Neuronal stem cell (in vitro differentiated cells): ENCODE results near the gene DNAH1.

Experiments
- DNase-seq: peaks from one replicate; pipeline ENCODE4 v3.0.0-alpha.2; 2013; ENCODE audit warnings: low spot score
- H2AFZ ChIP-seq: one replicate; pipeline ENCODE4 v1.6.1; 2013; ENCODE audit warnings: mild to moderate bottlenecking, low read length, inconsistent platforms
- H2AK5ac ChIP-seq: 2 replicates; pipeline ENCODE4 v1.6.1; 2013; ENCODE audit warnings: low read depth, mild to moderate bottlenecking, inconsistent platforms, low read length, moderate library complexity, mixed read lengths
- H2BK120ac ChIP-seq: 2 replicates; pipeline ENCODE4 v1.6.1; 2013; ENCODE audit warnings: low read depth, mild to moderate bottlenecking, inconsistent platforms, low read length, moderate library complexity, mixed read lengths
- H2BK12ac ChIP-seq: one replicate; pipeline ENCODE4 v1.6.1; 2013; ENCODE audit warnings: low read length, inconsistent platforms
- H2BK15ac ChIP-seq: 2 replicates; pipeline ENCODE4 v1.6.1; 2013; ENCODE audit warnings: mild to moderate bottlenecking, low read length, inconsistent platforms, mixed read lengths
- H2BK5ac ChIP-seq: one replicate; pipeline ENCODE4 v1.6.1; 2013; ENCODE audit warnings: inconsistent platforms, mild to moderate bottlenecking, low read length, moderate library complexity
- H3K14ac ChIP-seq: one replicate; pipeline ENCODE4 v1.6.1; 2013; ENCODE audit warnings: low read length, inconsistent platforms
- H3K18ac ChIP-seq: 2 replicates; pipeline ENCODE4 v1.6.1; 2013; ENCODE audit warnings: low read length, inconsistent platforms
- H3K23ac ChIP-seq: 2 replicates; pipeline ENCODE4 v1.6.1; 2013; ENCODE audit warnings: low read depth, mild to moderate bottlenecking, mixed read lengths, low read length, inconsistent platforms; ENCODE audit not compliant: poor library complexity
- H3K27ac ChIP-seq: replicated peaks from 3 replicates; pipeline ENCODE4 v1.5.1; 2013; ENCODE audit warnings: low read length, inconsistent platforms
- H3K27me3 ChIP-seq, 3 experiments: 2 replicates each; pipeline ENCODE4 v1.6.1; 2013; ENCODE audit warnings: low read length in 3 of 3, mild to moderate bottlenecking in 2 of 3, inconsistent platforms in 1 of 3, low read depth in 1 of 3, mixed read lengths in 1 of 3, moderate library complexity in 1 of 3; ENCODE audit not compliant: control insufficient read depth in 3 of 3, insufficient read depth in 3 of 3
- H3K36me3 ChIP-seq, 2 donors: replicated peaks in 1 of 2; 2 replicates each; pipeline ENCODE4 v1.6.1; 2013; ENCODE audit warnings: low read length in 2 of 2; ENCODE audit not compliant: control insufficient read depth in 2 of 2, insufficient read depth in 2 of 2
- H3K4ac ChIP-seq: 2 replicates; pipeline ENCODE4 v1.6.1; 2013; ENCODE audit warnings: inconsistent platforms, mild to moderate bottlenecking, low read length, moderate library complexity
- H3K4me1 ChIP-seq, 2 donors: 1 replicate in 1 of 2; 2 replicates in 1 of 2; pipeline ENCODE4 v1.6.1; 2013; ENCODE audit warnings: low read length in 2 of 2, low read depth in 1 of 2; ENCODE audit not compliant: control insufficient read depth in 2 of 2, insufficient read depth in 1 of 2
- H3K4me2 ChIP-seq: one replicate; pipeline ENCODE4 v1.6.1; 2013; ENCODE audit warnings: mild to moderate bottlenecking, low read length, inconsistent platforms; ENCODE audit not compliant: insufficient read depth, poor library complexity, severe bottlenecking
- H3K4me3 ChIP-seq, 2 donors: 2 replicates each; pipeline ENCODE4 v1.5.1; 2013; ENCODE audit warnings: low read length in 2 of 2, mild to moderate bottlenecking in 2 of 2, inconsistent platforms in 1 of 2, moderate library complexity in 1 of 2
- H3K79me1 ChIP-seq: one replicate; pipeline ENCODE4 v1.6.1; 2013; ENCODE audit warnings: low read depth, mild to moderate bottlenecking, inconsistent platforms, low read length, moderate library complexity
- H3K9ac ChIP-seq: one replicate; pipeline ENCODE4 v1.6.1; 2013; ENCODE audit warnings: mild to moderate bottlenecking, low read depth, low read length, inconsistent platforms; ENCODE audit not compliant: poor library complexity
- H3K9me3 ChIP-seq, 2 donors: replicated peaks in 1 of 2; 2 replicates each; pipeline versions ENCODE3 to v1.6.1; 2013; ENCODE audit warnings: low read length in 2 of 2, mild to moderate bottlenecking in 2 of 2, inconsistent platforms in 1 of 2, low read depth in 1 of 2, mixed read lengths in 1 of 2, moderate library complexity in 1 of 2; ENCODE audit not compliant: control insufficient read depth in 2 of 2, insufficient read depth in 1 of 2
- H4K8ac ChIP-seq: one replicate; pipeline ENCODE4 v1.6.1; 2013; ENCODE audit warnings: low read depth, mild to moderate bottlenecking, inconsistent platforms, low read length, moderate library complexity
- H4K91ac ChIP-seq: one replicate; pipeline ENCODE4 v1.6.1; 2013; ENCODE audit warnings: low read length, low read depth, mild to moderate bottlenecking, inconsistent platforms; ENCODE audit not compliant: poor library complexity
- WGBS, 2 donors: extraction: QIAGEN DNeasy Blood & Tissue Kit; methylation state at CpG; one replicate each; pipeline ENCODE4 v1.1.7; 2013; ENCODE audit warnings: missing lambda C conversion rate in 2 of 2, mixed read lengths in 1 of 2; ENCODE audit not compliant: insufficient read length in 2 of 2, insufficient replicate concordance in 1 of 2; ENCODE audit errors: extremely low coverage in 2 of 2; 5-methylcytosine and 5-hydroxymethylcytosine counted together

DNAH1 gene

DNA sequence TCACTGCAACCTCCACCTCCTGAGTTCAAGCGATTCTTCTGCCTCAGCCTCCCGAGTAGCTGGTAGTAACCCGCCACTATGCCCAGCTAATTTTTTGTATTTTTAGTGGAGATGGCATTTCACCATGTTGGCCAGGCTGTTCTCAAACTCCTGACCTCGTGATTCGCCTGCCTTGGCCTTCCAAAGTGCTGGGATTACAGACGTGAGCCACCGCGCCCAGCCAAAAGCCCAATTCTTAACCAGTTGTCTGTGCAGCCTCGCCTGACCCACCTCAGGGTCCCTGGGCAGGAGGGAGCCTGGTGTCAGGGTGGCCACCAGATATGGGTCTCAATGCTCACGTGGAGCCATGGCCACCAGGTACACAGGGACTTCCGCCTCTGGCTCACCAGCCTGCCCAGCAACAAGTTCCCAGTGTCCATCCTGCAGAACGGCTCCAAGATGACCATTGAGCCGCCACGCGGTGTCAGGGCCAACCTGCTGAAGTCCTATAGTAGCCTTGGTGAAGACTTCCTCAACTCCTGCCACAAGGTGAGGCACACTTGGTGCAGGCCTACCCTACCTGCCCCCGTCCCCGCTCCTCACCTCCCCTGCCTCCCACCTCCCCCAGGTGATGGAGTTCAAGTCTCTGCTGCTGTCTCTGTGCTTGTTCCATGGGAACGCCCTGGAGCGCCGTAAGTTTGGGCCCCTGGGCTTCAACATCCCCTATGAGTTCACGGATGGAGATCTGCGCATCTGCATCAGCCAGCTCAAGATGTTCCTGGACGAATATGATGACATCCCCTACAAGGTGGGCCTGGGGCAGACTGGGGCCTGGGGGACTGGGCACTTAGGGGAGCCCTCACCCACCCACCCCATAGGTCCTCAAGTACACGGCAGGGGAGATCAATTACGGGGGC is 80.1 kb downstream of the DNAH1 start:
- Histone ChIP-seq H3K9me3 (no peaks in the 10 kb centered on the region), H3K36me3 (peaks cover 8 to 13% of the 10 kb centered on the region in 2 donors), H3K18ac (peak overlapping the region; percentile 17), H3K27ac (no peak overlapping the region), H2BK120ac (no peak overlapping the region), H2BK5ac (no peak overlapping the region), H3K4ac (no peak overlapping the region), H4K91ac (no peak overlapping the region), H3K4me3 (no peak overlapping the region), H2BK15ac (no peak overlapping the region), H3K27me3 (no peaks in the 10 kb centered on the region), H3K79me1 (peaks cover 2% of the 10 kb centered on the region), H3K14ac (no peak overlapping the region), H2BK12ac (peak overlapping the region; percentile 41), H3K4me2 (no peak overlapping the region), H3K23ac (no peak overlapping the region), H3K4me1 (no peaks in the 10 kb centered on the region), H4K8ac (no peak overlapping the region), H3K9ac (no peak overlapping the region), H2AK5ac (peak overlapping the region; percentile 53), H2AFZ (no peak overlapping the region)
- no peak for DNase-seq
- WGBS, 2 donors = no CpG with 5 or more reads among the region's 25 CpGs

DNA sequence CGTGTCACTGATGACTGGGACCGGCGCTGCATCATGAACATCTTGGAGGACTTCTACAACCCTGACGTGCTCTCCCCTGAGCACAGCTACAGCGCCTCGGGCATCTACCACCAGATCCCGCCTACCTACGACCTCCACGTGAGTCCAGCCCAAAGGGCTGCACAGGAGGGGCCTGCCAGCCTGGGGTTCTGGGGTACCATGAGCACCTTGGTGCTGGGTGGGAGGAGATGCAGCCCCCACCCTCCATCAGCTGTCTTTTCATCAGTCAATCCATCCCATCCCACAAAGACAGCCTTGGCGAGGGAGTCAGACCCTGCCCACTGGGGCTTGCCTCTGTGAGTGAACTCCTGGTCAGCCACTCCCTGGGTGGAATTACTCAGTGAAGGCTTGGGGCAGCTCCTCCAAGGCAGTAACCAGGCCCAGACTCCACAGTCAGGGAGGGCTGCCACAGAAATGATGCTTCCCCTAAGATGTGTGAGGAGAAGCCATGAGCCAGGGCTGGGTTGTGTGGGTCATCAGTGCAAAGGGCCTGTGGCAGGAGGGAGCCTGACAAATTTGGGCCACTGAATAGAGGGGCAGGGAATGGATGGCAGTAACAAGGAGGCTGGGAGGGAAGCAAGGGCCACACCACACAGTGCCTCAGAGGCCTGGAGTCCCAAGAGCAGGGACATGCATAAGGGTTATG is 80.9 kb downstream of the DNAH1 start:
- Histone ChIP-seq H3K27ac (no peak overlapping the region), H3K9me3 (no peaks in the 10 kb centered on the region), H2BK12ac (no peak overlapping the region), H3K79me1 (peaks cover 2% of the 10 kb centered on the region), H2BK15ac (no peak overlapping the region), H3K14ac (no peak overlapping the region), H4K8ac (no peak overlapping the region), H3K4me3 (no peak overlapping the region), H2AFZ (no peak overlapping the region), H2AK5ac (peak overlapping the region; percentile 53), H2BK5ac (no peak overlapping the region), H3K9ac (peak overlapping the region; percentile 30), H3K27me3 (no peaks in the 10 kb centered on the region), H3K4me1 (no peaks in the 10 kb centered on the region), H3K18ac (no peak overlapping the region), H3K36me3 (peaks cover 16 to 21% of the 10 kb centered on the region in 2 donors), H3K23ac (no peak overlapping the region), H3K4me2 (no peak overlapping the region), H4K91ac (no peak overlapping the region), H3K4ac (no peak overlapping the region), H2BK120ac (no peak overlapping the region)
- DNase-seq = no peak
- WGBS, 2 donors = no CpG with 5 or more reads among the region's 10 CpGs

DNA sequence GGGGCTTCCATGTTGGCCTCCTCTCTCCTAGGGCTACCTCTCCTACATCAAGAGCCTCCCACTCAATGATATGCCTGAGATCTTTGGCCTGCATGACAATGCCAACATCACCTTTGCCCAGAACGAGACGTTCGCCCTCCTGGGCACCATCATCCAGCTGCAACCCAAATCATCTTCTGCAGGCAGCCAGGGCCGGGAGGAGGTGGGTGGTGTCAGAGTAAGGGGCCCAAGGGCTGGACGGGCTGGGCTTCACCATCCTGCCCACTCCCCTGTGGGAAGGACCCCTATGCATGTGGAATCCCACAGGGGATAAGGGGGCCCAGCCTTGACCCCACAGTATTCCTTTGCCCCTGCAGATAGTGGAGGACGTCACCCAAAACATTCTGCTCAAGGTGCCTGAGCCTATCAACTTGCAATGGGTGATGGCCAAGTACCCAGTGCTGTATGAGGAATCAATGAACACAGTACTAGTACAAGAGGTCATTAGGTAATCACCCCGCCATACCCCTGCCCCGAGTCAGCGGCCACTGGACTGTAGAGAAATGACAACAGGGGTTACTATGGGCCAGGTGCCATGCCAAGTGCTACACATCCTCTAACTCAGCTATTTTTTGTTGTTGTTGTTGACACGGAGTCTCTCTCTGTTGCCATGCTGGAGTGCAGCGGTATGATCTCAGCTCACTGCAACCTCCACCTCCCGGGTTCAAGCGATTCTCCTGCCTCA is 81.7 kb downstream of the DNAH1 start:
- H2AK5ac ChIP-seq = no peak overlapping the region
- H3K79me1 ChIP-seq = peaks cover 2% of the 10 kb centered on the region
- no peaks in the 10 kb centered on the region for H3K27me3 ChIP-seq
- no peak overlapping the region for H3K18ac ChIP-seq
- no peak overlapping the region for H3K14ac ChIP-seq
- H2AFZ ChIP-seq = no peak overlapping the region
- no peak overlapping the region for H2BK120ac ChIP-seq
- H4K8ac ChIP-seq = no peak overlapping the region
- peaks cover 22 to 28% of the 10 kb centered on the region in 2 donors for H3K36me3 ChIP-seq
- WGBS, 2 donors = no CpG with 5 or more reads among the region's 13 CpGs
- no peak overlapping the region for H3K27ac ChIP-seq
- H3K9me3 ChIP-seq = no peaks in the 10 kb centered on the region
- no peak overlapping the region for H3K4ac ChIP-seq
- no peak overlapping the region for H2BK15ac ChIP-seq
- no peak overlapping the region for H3K23ac ChIP-seq
- H3K4me3 ChIP-seq = no peak overlapping the region
- no peak overlapping the region for H3K4me2 ChIP-seq
- no peak overlapping the region for H2BK5ac ChIP-seq
- H2BK12ac ChIP-seq = no peak overlapping the region
- H4K91ac ChIP-seq = no peak overlapping the region
- H3K4me1 ChIP-seq = no peaks in the 10 kb centered on the region
- no peak overlapping the region for H3K9ac ChIP-seq
- no peak for DNase-seq

DNA sequence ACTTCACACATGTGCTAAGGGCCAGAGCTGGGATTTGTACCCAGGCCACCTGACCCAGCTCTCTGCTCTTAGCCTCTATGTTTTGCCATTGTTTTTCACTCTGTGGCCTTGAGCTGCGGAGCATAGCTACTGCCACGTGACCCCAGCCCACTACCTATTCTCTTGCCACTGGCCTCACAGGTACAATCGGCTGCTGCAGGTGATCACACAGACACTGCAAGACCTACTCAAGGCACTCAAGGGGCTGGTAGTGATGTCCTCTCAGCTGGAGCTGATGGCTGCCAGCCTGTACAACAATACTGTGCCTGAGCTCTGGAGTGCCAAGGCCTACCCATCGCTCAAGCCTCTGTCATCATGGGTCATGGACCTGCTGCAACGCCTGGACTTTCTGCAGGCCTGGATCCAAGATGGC is 82.6 kb downstream of the DNAH1 start:
- Histone ChIP-seq H3K18ac (no peak overlapping the region), H3K4me1 (no peaks in the 10 kb centered on the region), H3K36me3 (peaks cover 31 to 37% of the 10 kb centered on the region in 2 donors), H2AFZ (no peak overlapping the region), H3K27me3 (no peaks in the 10 kb centered on the region), H3K23ac (no peak overlapping the region), H2BK120ac (no peak overlapping the region), H3K4me2 (no peak overlapping the region), H2AK5ac (no peak overlapping the region), H3K4me3 (no peak overlapping the region), H3K79me1 (peaks cover 2% of the 10 kb centered on the region), H2BK12ac (no peak overlapping the region), H2BK15ac (no peak overlapping the region), H2BK5ac (no peak overlapping the region), H4K8ac (no peak overlapping the region), H3K14ac (no peak overlapping the region), H3K9me3 (no peaks in the 10 kb centered on the region), H3K4ac (no peak overlapping the region), H3K27ac (no peak overlapping the region), H4K91ac (no peak overlapping the region), H3K9ac (no peak overlapping the region)
- no peak for DNase-seq
- no CpG with 5 or more reads among the region's 5 CpGs for WGBS, 2 donors
